ENCODE measurements around the gene TMEM250.

TMEM250 gene

GRCh38 chr9:136118320-136119060 lies at the start of gene TMEM250:
TSS of gene TMEM250 (minus strand) at chr9:136118875. CDS start at chr9:136116900, 1,975 bp downstream.
- Mint-ChIP-seq H3K36me3 (no peaks in the 10 kb centered on the region), H3K27me3 (no peaks in the 10 kb centered on the region), H3K27ac (peak within 1 kb of the TSS; percentile 79), H3K4me1 (peaks cover 12% of the 10 kb centered on the region), H3K9me3 (no peaks in the 10 kb centered on the region), H3K4me3 (peak within 1 kb of the TSS; percentile 83)
- ATAC-seq, result peak; percentile 93

- no peak overlapping the region for H3K4me3 Mint-ChIP-seq
- peaks cover 6% of the 10 kb centered on the region for H3K9me3 Mint-ChIP-seq
- peaks cover 38% of the 10 kb centered on the region for H3K27me3 Mint-ChIP-seq
- H3K36me3 Mint-ChIP-seq, result peaks cover 10% of the 10 kb centered on the region
- H3K4me1 Mint-ChIP-seq, result no peaks in the 10 kb centered on the region
- H3K27ac Mint-ChIP-seq, result no peak overlapping the region
- no peak for ATAC-seq
Measured at GRCh38 chr9:136163248-136163850, 44.7 kb upstream of the TMEM250 start.

GRCh38 chr9:136160995-136161610 lies 42.4 kb upstream of the TMEM250 start:
- Mint-ChIP-seq H3K9me3 (peaks cover 6% of the 10 kb centered on the region), H3K27me3 (peaks cover 49% of the 10 kb centered on the region), H3K36me3 (peaks cover 5% of the 10 kb centered on the region), H3K4me1 (no peaks in the 10 kb centered on the region), H3K27ac (no peak overlapping the region), H3K4me3 (no peak overlapping the region)
- peak; percentile 15 for ATAC-seq

- Mint-ChIP-seq H3K27ac (no peak overlapping the region), H3K9me3 (peaks cover 6% of the 10 kb centered on the region), H3K4me3 (no peak overlapping the region), H3K4me1 (no peaks in the 10 kb centered on the region), H3K36me3 (peaks cover 5% of the 10 kb centered on the region), H3K27me3 (peaks cover 56% of the 10 kb centered on the region)
- ATAC-seq, result no peak
Measured at GRCh38 chr9:136160381-136160841, 41.7 kb upstream of the TMEM250 start.

- Mint-ChIP-seq H3K36me3 (peaks cover 5% of the 10 kb centered on the region), H3K27ac (no peak overlapping the region), H3K4me1 (no peaks in the 10 kb centered on the region), H3K9me3 (peaks cover 6% of the 10 kb centered on the region), H3K27me3 (peaks cover 61% of the 10 kb centered on the region), H3K4me3 (no peak overlapping the region)
- no peak for ATAC-seq
Measured at GRCh38 chr9:136159851-136160250, 41.2 kb upstream of the TMEM250 start.

- Mint-ChIP-seq H3K27ac (no peak overlapping the region), H3K36me3 (no peaks in the 10 kb centered on the region), H3K4me3 (no peak overlapping the region), H3K9me3 (no peaks in the 10 kb centered on the region), H3K27me3 (peaks cover 67% of the 10 kb centered on the region), H3K4me1 (no peaks in the 10 kb centered on the region)
- ATAC-seq, result no peak
Measured at GRCh38 chr9:136157477-136158265, 39.0 kb upstream of the TMEM250 start.

GRCh38 chr9:136156209-136157120 lies 37.8 kb upstream of the TMEM250 start:
- ATAC-seq, result no peak
- Mint-ChIP-seq H3K27ac (no peak overlapping the region), H3K4me3 (no peak overlapping the region), H3K4me1 (no peaks in the 10 kb centered on the region), H3K9me3 (no peaks in the 10 kb centered on the region), H3K27me3 (peaks cover 67% of the 10 kb centered on the region), H3K36me3 (no peaks in the 10 kb centered on the region)

GRCh38 chr9:136155576-136155975 lies 36.9 kb upstream of the TMEM250 start:
- Mint-ChIP-seq H3K4me1 (no peaks in the 10 kb centered on the region), H3K4me3 (no peak overlapping the region), H3K27me3 (peaks cover 63% of the 10 kb centered on the region), H3K9me3 (no peaks in the 10 kb centered on the region), H3K36me3 (no peaks in the 10 kb centered on the region), H3K27ac (no peak overlapping the region)
- no peak for ATAC-seq

- Mint-ChIP-seq H3K4me3 (no peak overlapping the region), H3K4me1 (no peaks in the 10 kb centered on the region), H3K36me3 (no peaks in the 10 kb centered on the region), H3K27ac (no peak overlapping the region), H3K27me3 (peaks cover 57% of the 10 kb centered on the region), H3K9me3 (no peaks in the 10 kb centered on the region)
- no peak for ATAC-seq
Measured at GRCh38 chr9:136154943-136155342, 36.3 kb upstream of the TMEM250 start.

- peak; percentile 2 for ATAC-seq
Measured at GRCh38 chr9:136153381-136154065, 34.8 kb upstream of the TMEM250 start.

GRCh38 chr9:136152931-136153330 lies 34.3 kb upstream of the TMEM250 start:
- no peaks in the 10 kb centered on the region for H3K9me3 Mint-ChIP-seq
- H3K4me3 Mint-ChIP-seq, result no peak overlapping the region
- no peaks in the 10 kb centered on the region for H3K4me1 Mint-ChIP-seq
- H3K27me3 Mint-ChIP-seq, result peaks cover 51% of the 10 kb centered on the region
- H3K27ac Mint-ChIP-seq, result no peak overlapping the region
- ATAC-seq, result no peak
- H3K36me3 Mint-ChIP-seq, result no peaks in the 10 kb centered on the region

More at GRCh38 chr9:136153381-136154065, 34.8 kb upstream of the TMEM250 start:
- H3K4me3 Mint-ChIP-seq, result no peak overlapping the region
- peaks cover 46% of the 10 kb centered on the region for H3K27me3 Mint-ChIP-seq
- no peaks in the 10 kb centered on the region for H3K36me3 Mint-ChIP-seq
- H3K27ac Mint-ChIP-seq, result no peak overlapping the region
- no peaks in the 10 kb centered on the region for H3K9me3 Mint-ChIP-seq
- H3K4me1 Mint-ChIP-seq, result no peaks in the 10 kb centered on the region

- no peaks in the 10 kb centered on the region for H3K9me3 Mint-ChIP-seq
- H3K27ac Mint-ChIP-seq, result no peak overlapping the region
- no peak for ATAC-seq
- H3K27me3 Mint-ChIP-seq, result peaks cover 46% of the 10 kb centered on the region
- H3K4me3 Mint-ChIP-seq, result no peak overlapping the region
- H3K36me3 Mint-ChIP-seq, result no peaks in the 10 kb centered on the region
- H3K4me1 Mint-ChIP-seq, result no peaks in the 10 kb centered on the region
Measured at GRCh38 chr9:136152543-136152866, 33.8 kb upstream of the TMEM250 start.

- no peak for ATAC-seq
- Mint-ChIP-seq H3K27me3 (peaks cover 41% of the 10 kb centered on the region), H3K4me3 (no peak overlapping the region), H3K36me3 (no peaks in the 10 kb centered on the region), H3K4me1 (no peaks in the 10 kb centered on the region), H3K27ac (no peak overlapping the region), H3K9me3 (no peaks in the 10 kb centered on the region)
Measured at GRCh38 chr9:136151848-136152542, 33.3 kb upstream of the TMEM250 start.

Data from stimulated activated memory B cell treated with anti-CD40 and anti-IgM and Interleukin-4, amounts not matched to agents 10 μg/mL and 1 μg/mL and 100 μg/mL, for 72 hours (primary cell).